COR-L47 (cell line): ENCODE results near the gene GPAT3.
A peak's percentile ranks its signal among the peaks of the same experiment; 100 is the strongest.
"Not testable (repeated sequence)": the region's sequence is repeated elsewhere in the genome, so short reads cannot be mapped to it uniquely, and the experiment has no call there.

Source experiments
- DNase-seq: peaks from one replicate; lab custom pipeline; 2025; lab: John Stamatoyannopoulos, UW

The GPAT3 gene

GRCh38 chr4:83535520-83536361 lies at the start of gene GPAT3:
GPAT3 (plus strand) TSS chr4:83536108; CDS start chr4:83536623, 515 bp downstream.
- DNase-seq = peak; percentile 76

- no peak for DNase-seq
Observed at GRCh38 chr4:83486457-83487129, 49.3 kb upstream of the GPAT3 start.

GRCh38 chr4:83489711-83490326 lies 46.1 kb upstream of the GPAT3 start:
- DNase-seq = no peak

GRCh38 chr4:83490876-83491450 lies 44.9 kb upstream of the GPAT3 start:
- DNase-seq = no peak

GRCh38 chr4:83496085-83496917 lies 39.6 kb upstream of the GPAT3 start:
- not testable (repeated sequence) for DNase-seq

GRCh38 chr4:83498187-83498586 lies 37.7 kb upstream of the GPAT3 start:
- DNase-seq = no peak

- not testable (repeated sequence) for DNase-seq
Observed at GRCh38 chr4:83501671-83502070, 34.2 kb upstream of the GPAT3 start.

GRCh38 chr4:83503974-83504373 lies 31.9 kb upstream of the GPAT3 start:
- no peak for DNase-seq

- DNase-seq = no peak
Observed at GRCh38 chr4:83504503-83504902, 31.4 kb upstream of the GPAT3 start.

- no peak for DNase-seq
Observed at GRCh38 chr4:83504996-83505395, 30.9 kb upstream of the GPAT3 start.

- peak; percentile 32 for DNase-seq
Observed at GRCh38 chr4:83509156-83509585, 26.7 kb upstream of the GPAT3 start.

- no peak for DNase-seq
Observed at GRCh38 chr4:83510442-83510841, 25.5 kb upstream of the GPAT3 start.

GRCh38 chr4:83516042-83516772 lies 19.7 kb upstream of the GPAT3 start:
- DNase-seq = no peak

GRCh38 chr4:83522239-83522638 lies 13.7 kb upstream of the GPAT3 start:
- DNase-seq = no peak

- DNase-seq = no peak
Observed at GRCh38 chr4:83527671-83528070, 8.2 kb upstream of the GPAT3 start.

- DNase-seq = no peak
Observed at GRCh38 chr4:83536362-83537272, 709 bp downstream of the GPAT3 start.

- no peak for DNase-seq
Observed at GRCh38 chr4:83542225-83542624, 6.3 kb downstream of the GPAT3 start.

GRCh38 chr4:83546786-83547185 lies 10.9 kb downstream of the GPAT3 start:
- no peak for DNase-seq

- peak; percentile 92 for DNase-seq
Observed at GRCh38 chr4:83548151-83548905, 12.4 kb downstream of the GPAT3 start.
